HepG2 (cell line): ENCODE results near the gene DYNC2I2. TPM values are rescaled to one million over a fixed set of nuclear protein-coding genes. Genes with fewer than 3 reads are reported as not detected.
A peak's percentile ranks its signal among the peaks of the same experiment; 100 is the strongest.

ENCODE experiments used
- ELK4 ChIP-seq: sonication (generic); formaldehyde crosslinking; IDR thresholded peaks from 2 replicates; pipeline ENCODE4 v1.9.0; 2021; ENCODE audit warnings: missing genetic modification reagents, borderline replicate concordance
- FIP1L1 ChIP-seq: fragments of 200-400 bp; formaldehyde crosslinking; IDR thresholded peaks from 2 replicates; pipeline ENCODE4 v1.6.1; 2018; ENCODE audit warnings: low read depth, mild to moderate bottlenecking, low read length, moderate library complexity, borderline replicate concordance; ENCODE audit not compliant: insufficient read depth
- HDAC2 ChIP-seq: sonication (generic); formaldehyde crosslinking; IDR thresholded peaks from 2 replicates; pipeline ENCODE4 v1.4.0; 2020; ENCODE audit warnings: missing genetic modification reagents
- KAT8 ChIP-seq: IDR thresholded peaks from 2 replicates; pipeline ENCODE4 v1.6.1; 2016; ENCODE audit warnings: missing genetic modification reagents, missing compliant biosample characterization
- KDM5A ChIP-seq: fragments of 200-600 bp; sonication (generic); IDR thresholded peaks from 2 replicates; pipeline ENCODE4 v1.7.0; 2018; ENCODE audit warnings: antibody characterized with exemption, mild to moderate bottlenecking, low read length, borderline replicate concordance
- NCOA2 ChIP-seq: sonication (generic); formaldehyde crosslinking; IDR thresholded peaks from 2 replicates; pipeline ENCODE4 v1.8.0; 2022; ENCODE audit warnings: inconsistent platforms
- SIX4 ChIP-seq: sonication (generic); formaldehyde crosslinking; IDR thresholded peaks from 2 replicates; pipeline ENCODE4 v1.4.0; 2020; ENCODE audit warnings: missing genetic modification reagents
- SKIL ChIP-seq: sonication (generic); formaldehyde crosslinking; IDR thresholded peaks from 2 replicates; pipeline ENCODE4 v1.8.0; 2022; ENCODE audit warnings: missing genetic modification reagents, mild to moderate bottlenecking, moderate library complexity, borderline replicate concordance
- SMAD9 ChIP-seq: sonication (generic); formaldehyde crosslinking; IDR thresholded peaks from 2 replicates; pipeline ENCODE4 v1.5.1; 2020; ENCODE audit warnings: mild to moderate bottlenecking, missing genetic modification reagents
- U2AF1 ChIP-seq: fragments of 200-400 bp; formaldehyde crosslinking; optimal IDR thresholded peaks from 2 replicates; pipeline ENCODE3; 2017; ENCODE audit warnings: mild to moderate bottlenecking, low read depth, low read length
- ZFY ChIP-seq: sonication (generic); formaldehyde crosslinking; IDR thresholded peaks from 2 replicates; pipeline ENCODE4 v1.4.0; 2020; ENCODE audit warnings: missing genetic modification reagents
- ZNF30 ChIP-seq: sonication (generic); formaldehyde crosslinking; IDR thresholded peaks from 2 replicates; pipeline ENCODE4 v1.5.0; 2020; ENCODE audit warnings: mild to moderate bottlenecking, missing genetic modification reagents
- ZNF567 ChIP-seq: sonication (generic); formaldehyde crosslinking; IDR thresholded peaks from 2 replicates; pipeline ENCODE4 v1.8.1; 2023; ENCODE audit warnings: mild to moderate bottlenecking, missing genetic modification reagents, borderline replicate concordance
- ZNF777 ChIP-seq: sonication (generic); formaldehyde crosslinking; IDR thresholded peaks from 2 replicates; pipeline ENCODE4 v1.4.0; 2020; ENCODE audit warnings: missing genetic modification reagents
- ZNF883 ChIP-seq: sonication (generic); formaldehyde crosslinking; IDR thresholded peaks from 2 replicates; pipeline ENCODE4 v1.5.1; 2020; ENCODE audit warnings: mild to moderate bottlenecking, missing genetic modification reagents; ENCODE audit errors: not compliant biosample characterization
- polyA plus RNA-seq, 8 experiments: library from polyadenylated mRNA; depleted of rRNA in 3 of 8; stranded (reverse) in 7 of 8; unstranded in 1 of 8; fragments of >200 nt; fragmentation: Illumina TruSeq in 4 of 8; extraction: Trizol in 4 of 8; gene quantifications; 2 replicates each; pipeline versions ENCODE4 v1.2.1 to v1.2.3, GENCODE V29; 2011 to 2016; ENCODE audit warnings: low read depth in 4 of 8, missing spikeins in 1 of 8, mixed read lengths in 1 of 8; ENCODE audit not compliant: insufficient read depth in 1 of 8
- total RNA-seq, 5 experiments: library from RNA; depleted of rRNA; stranded (reverse); fragments of >200 nt; fragmentation: Illumina TruSeq; extraction: Trizol; gene quantifications; 2 replicates each; pipeline ENCODE4 v1.2.3, GENCODE V29; 2016; ENCODE audit warnings: low read depth in 1 of 5
- TF ChIP-seq, protein P1 (sequence below): sonication (generic); formaldehyde crosslinking; IDR thresholded peaks from 2 replicates; pipeline ENCODE4 v1.8.1; 2023; ENCODE audit warnings: missing genetic modification reagents, inconsistent platforms, borderline replicate concordance
- TF ChIP-seq, protein P2 (sequence below): sonication (generic); formaldehyde crosslinking; IDR thresholded peaks from 2 replicates; pipeline ENCODE4 v1.4.0; 2020; ENCODE audit warnings: mild to moderate bottlenecking, missing genetic modification reagents

DYNC2I2 gene
- total and polyA plus RNA-seq, 2 of the 13 experiments (the other 11 are each of a cell fraction or from before 2014, with no cell fraction given) = 13.7 to 40.2 TPM

GRCh38 chr9:128636024-128636390 lies 20.6 kb downstream of the DYNC2I2 start (continued):
- TF ChIP-seq SMAD9 (CRISPR knock-in tag) = no peak
- TF ChIP-seq SKIL (CRISPR knock-in tag) = no peak
- no peak for TF ChIP-seq ZNF777 (CRISPR knock-in tag)
- TF ChIP-seq FIP1L1 = no peak
- TF ChIP-seq, protein P1, sequence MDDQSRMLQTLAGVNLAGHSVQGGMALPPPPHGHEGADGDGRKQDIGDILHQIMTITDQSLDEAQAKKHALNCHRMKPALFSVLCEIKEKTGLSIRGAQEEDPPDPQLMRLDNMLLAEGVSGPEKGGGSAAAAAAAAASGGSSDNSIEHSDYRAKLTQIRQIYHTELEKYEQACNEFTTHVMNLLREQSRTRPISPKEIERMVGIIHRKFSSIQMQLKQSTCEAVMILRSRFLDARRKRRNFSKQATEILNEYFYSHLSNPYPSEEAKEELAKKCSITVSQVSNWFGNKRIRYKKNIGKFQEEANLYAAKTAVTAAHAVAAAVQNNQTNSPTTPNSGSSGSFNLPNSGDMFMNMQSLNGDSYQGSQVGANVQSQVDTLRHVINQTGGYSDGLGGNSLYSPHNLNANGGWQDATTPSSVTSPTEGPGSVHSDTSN (CRISPR knock-in tag) = no peak
- no peak for TF ChIP-seq ELK4
- no peak for TF ChIP-seq KDM5A
- no peak for TF ChIP-seq ZNF567
- TF ChIP-seq HDAC2 = no peak; the same call in 1 of the 2 replicates
- no peak for TF ChIP-seq SIX4 (CRISPR knock-in tag)
- TF ChIP-seq ZFY (CRISPR knock-in tag) = no peak
- 0 out of 2 replicates have a peak, but pooled peaks have one; percentile 20 for TF ChIP-seq KAT8 (CRISPR knock-in tag)
- no peak for TF ChIP-seq ZNF883
- TF ChIP-seq, protein P2, sequence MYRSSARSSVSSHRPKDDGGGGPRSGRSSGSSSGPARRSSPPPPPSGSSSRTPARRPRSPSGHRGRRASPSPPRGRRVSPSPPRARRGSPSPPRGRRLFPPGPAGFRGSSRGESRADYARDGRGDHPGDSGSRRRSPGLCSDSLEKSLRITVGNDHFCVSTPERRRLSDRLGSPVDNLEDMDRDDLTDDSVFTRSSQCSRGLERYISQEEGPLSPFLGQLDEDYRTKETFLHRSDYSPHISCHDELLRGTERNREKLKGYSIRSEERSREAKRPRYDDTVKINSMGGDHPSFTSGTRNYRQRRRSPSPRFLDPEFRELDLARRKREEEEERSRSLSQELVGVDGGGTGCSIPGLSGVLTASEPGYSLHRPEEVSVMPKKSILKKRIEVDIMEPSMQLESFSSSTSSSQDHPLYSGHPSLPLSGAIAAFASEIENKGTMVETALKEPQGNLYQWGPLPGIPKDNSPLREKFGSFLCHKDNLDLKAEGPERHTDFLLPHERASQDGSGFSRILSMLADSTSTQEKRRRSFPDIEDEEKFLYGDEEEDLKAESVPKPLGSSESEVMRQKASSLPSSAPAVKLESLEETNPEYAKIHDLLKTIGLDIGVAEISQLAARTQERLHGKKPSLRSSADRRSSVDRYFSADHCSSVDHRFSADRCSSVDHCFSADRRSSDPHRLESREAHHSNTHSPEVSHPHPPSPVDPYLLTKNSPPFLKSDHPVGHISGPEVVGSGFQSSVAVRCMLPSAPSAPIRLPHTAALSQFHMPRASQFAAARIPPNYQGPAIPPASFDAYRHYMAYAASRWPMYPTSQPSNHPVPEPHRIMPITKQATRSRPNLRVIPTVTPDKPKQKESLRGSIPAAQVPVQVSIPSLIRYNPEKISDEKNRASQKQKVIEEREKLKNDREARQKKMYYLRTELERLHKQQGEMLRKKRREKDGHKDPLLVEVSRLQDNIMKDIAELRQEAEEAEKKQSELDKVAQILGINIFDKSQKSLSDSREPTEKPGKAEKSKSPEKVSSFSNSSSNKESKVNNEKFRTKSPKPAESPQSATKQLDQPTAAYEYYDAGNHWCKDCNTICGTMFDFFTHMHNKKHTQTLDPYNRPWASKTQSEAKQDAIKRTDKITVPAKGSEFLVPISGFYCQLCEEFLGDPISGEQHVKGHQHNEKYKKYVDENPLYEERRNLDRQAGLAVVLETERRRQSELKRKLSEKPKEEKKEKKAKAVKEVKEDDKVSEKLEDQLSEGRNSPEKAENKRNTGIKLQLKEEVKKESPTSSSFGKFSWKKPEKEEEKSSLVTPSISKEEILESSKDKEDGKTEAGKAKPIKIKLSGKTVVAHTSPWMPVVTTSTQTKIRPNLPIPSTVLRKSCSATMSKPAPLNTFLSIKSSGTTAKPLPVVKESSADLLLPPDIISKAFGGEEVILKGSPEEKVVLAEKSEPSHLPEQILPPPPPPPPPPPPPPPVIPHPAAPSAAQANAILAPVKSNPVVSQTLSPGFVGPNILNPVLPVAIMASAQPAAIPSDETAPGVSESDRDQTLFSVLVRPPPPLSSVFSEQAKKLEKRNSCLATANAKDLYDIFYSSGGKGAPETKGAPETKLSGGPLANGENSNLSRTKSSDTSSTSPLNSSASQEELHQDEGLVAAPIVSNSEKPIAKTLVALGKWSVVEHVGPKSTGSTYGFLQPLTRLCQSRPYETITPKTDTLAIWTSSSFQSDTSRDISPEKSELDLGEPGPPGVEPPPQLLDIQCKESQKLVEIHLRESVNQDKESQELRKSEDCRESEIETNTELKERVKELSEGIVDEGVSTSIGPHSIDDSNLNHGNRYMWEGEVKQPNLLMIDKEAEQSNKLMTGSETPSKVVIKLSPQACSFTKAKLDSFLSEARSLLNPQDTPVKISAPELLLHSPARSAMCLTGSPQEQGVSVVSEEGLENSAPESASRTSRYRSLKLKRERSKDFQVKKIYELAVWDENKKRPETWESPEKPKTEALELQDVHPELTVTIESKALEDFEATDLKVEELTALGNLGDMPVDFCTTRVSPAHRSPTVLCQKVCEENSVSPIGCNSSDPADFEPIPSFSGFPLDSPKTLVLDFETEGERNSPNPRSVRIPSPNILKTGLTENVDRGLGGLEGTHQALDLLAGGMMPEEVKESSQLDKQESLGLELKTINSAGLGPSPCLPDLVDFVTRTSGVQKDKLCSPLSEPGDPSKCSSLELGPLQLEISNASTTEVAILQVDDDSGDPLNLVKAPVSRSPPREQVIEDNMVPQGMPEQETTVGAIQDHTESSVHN (CRISPR knock-in tag) = no peak
- no peak for TF ChIP-seq U2AF1
- no peak for TF ChIP-seq NCOA2 (CRISPR knock-in tag)
- TF ChIP-seq ZNF30 = no peak
